ENCODE data around the gene ABCC5.

DNA sequence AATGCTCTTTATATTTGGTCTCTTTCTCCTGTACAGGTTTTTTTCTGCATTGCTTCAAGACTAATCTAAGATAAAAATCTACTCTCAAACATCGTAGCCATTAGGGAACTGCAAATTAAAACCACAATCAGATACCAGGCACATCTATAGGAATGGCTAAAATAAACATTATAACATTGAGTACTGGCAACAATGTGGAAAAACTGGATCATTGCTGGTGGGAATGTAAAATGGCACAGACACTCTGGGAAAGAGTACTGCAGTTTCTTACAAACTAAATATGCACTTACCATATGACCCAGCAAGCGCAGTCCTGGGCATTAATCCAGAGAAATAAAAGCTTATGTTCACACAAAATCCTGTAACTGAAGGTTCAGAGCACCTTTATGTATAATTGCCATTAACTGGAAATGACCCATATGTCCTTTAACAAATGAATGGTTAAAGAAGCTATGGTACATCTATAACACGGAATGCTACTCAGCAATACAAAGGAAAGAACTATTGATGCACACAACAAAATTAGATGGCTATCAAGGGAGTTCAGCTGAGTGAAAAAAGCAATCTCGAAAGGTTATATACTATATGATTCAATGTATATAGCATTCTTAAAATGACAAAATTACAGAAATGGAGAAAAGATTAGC is 6.3 kb downstream of the ABCC5 start:
- TF ChIP-seq POLR2A (IDR thresholded peaks at IDR 0.05; ENCODE audit: low read length) (no peak), GATA1 (IDR thresholded peaks at IDR 0.05; ENCODE audit: low read depth, low read length) (no peak)
